GM18505 (cell line): ENCODE results near the gene JMY.

ENCODE experiments used
- ATAC-seq: cut with Tn5 transposase; IDR thresholded peaks from one replicate; pipeline ENCODE4 v1.9.1; 2021; ENCODE audit not compliant: unreplicated experiment
- POLR2A ChIP-seq: IDR thresholded peaks from 4 replicates; pipeline ENCODE4 v1.6.1; 2011; ENCODE audit warnings: borderline replicate concordance; ENCODE audit not compliant: insufficient read depth, insufficient read length; ENCODE audit errors: extremely low read depth

JMY gene

DNA sequence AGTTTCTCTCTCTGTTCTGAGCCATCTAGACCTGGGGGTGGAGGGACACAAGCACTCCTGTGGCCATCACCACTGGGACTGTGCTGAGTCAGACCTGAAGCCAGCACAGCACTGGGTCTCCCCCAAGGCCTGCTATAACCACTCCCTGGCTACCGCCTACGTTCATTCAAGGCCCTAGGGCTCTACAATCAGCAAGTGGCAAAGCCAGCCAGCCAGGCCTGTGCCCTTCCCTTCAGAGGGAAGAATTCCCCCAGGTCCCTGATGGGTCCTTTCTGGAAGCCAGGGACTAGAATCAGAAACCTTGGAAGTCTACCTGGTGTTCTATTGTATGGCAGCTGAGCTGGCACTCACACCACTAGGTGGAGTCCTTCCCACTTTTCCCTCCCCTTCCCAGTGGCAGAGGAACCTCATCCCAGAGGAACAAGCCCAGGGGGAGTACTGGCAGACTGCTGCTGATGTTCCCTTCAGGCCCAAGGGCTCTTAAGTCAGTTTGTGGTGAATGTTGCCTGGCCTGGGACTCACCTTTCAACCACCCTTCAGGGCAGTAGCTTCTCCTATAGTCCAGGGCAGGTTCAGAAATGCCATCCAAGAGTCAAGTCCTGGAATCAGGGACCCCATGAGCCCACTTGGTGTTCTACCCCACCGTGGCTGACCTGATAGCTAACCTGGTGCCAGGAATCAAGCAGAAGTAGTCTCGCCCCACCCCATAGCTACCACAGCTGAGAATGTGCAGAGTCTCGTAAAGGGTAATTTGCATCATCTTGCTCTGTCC, 20.0 kb downstream of the JMY start:
- ATAC-seq: no peak
- TF ChIP-seq POLR2A: no peak

GRCh38 chr5:79256563-79256962, 20.6 kb downstream of the JMY start:
- no peak for TF ChIP-seq POLR2A
- ATAC-seq: no peak

DNA sequence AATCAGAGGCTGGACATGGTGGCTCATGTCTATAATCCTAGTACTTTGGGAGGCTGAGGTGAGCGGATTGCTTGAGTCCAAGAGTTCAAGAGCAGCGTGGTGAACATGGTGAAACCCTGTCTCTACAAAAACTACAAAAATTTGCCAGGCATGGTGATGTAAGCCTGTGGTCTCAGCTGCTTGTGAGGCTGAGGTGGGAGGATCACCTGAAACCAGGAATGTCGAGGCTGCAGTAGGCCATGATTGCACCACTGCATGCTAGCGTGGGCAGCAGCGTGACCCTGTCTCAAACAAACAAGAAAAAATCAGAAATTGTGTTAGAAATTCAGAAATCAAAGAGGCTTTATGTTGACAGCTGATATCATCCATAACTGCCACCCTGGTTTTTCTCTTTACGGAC, 21.4 kb downstream of the JMY start:
- no peak for ATAC-seq
- TF ChIP-seq POLR2A: no peak

DNA sequence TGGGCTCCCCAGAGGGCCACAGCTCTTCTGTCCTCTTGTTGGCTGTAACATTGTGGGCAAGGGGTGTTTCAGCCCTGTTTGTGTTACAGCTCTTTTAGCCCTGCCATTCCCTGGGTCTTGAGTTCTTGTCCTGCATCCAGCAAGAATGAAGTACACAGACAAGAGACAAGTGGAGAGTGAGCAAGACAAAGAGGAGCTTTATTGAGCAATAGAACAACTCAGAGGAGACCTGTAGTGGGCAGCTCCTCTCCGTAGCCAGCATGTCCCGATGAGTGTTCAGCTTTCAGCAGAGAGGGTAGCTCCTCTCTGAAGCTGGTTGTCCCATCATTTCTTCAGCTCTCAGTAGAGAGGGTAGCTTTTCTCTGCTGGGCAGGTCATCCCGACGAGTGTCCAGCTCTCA, 22.9 kb downstream of the JMY start:
- ATAC-seq: no peak
- no peak for TF ChIP-seq POLR2A

DNA sequence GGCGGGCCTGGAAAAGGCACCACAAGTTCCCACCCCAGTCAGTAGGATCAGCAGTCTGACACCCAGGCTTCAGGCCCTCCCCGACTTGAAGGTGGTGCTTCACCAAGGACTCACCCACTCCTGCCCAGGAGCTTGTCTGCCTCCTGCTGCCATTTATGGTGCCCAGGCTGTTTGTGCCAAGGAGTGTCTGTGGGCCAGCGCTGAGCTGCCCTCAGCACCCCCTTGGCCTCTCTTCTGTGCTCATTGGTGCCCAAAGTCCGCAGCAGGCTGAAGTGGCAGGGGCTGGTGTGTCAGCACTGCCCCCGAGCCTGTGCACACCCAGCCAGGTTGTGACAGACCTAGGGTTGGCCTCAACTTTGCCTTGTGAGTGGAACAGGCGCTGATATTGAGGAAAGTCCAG, 23.5 kb downstream of the JMY start:
- ATAC-seq: no peak
- no peak for TF ChIP-seq POLR2A

GRCh38 chr5:79259810-79260209, 23.9 kb downstream of the JMY start:
- no peak for TF ChIP-seq POLR2A
- no peak for ATAC-seq

GRCh38 chr5:79261897-79262296, 26.0 kb downstream of the JMY start:
- no peak for ATAC-seq

DNA sequence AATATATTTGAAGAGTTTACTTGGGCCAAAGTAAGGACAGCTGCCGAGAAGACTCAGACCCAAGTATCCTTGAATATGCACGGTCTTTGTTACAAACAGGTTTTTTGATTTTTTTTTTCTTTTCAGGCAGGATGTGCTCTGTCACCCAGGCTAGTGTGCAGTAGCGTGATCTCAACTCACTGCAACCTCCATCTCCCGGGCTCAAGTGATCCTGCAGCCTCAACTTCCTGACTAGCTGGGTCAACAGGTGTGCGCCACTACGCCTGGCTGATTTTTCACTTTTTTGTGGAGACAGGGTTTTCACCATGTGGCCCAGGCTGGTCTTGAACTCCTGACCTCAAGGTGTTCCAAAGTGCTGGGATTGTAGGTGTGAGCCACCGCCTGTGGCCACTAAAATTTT, 27.4 kb downstream of the JMY start:
- no peak for TF ChIP-seq POLR2A
- ATAC-seq: no peak

More at GRCh38 chr5:79261897-79262296, 26.0 kb downstream of the JMY start:
- no peak for TF ChIP-seq POLR2A

- no peak for TF ChIP-seq POLR2A
- no peak for ATAC-seq
These were observed 31.2 kb downstream of the JMY start for GRCh38 chr5:79267180-79267579.

- no peak for ATAC-seq
- TF ChIP-seq POLR2A: no peak
These were observed 33.8 kb downstream of the JMY start for GRCh38 chr5:79269733-79270166.

GRCh38 chr5:79273341-79273740, 37.4 kb downstream of the JMY start:
- no peak for ATAC-seq
- no peak for TF ChIP-seq POLR2A

GRCh38 chr5:79284846-79285245, 48.9 kb downstream of the JMY start:
- no peak for ATAC-seq
- no peak for TF ChIP-seq POLR2A

DNA sequence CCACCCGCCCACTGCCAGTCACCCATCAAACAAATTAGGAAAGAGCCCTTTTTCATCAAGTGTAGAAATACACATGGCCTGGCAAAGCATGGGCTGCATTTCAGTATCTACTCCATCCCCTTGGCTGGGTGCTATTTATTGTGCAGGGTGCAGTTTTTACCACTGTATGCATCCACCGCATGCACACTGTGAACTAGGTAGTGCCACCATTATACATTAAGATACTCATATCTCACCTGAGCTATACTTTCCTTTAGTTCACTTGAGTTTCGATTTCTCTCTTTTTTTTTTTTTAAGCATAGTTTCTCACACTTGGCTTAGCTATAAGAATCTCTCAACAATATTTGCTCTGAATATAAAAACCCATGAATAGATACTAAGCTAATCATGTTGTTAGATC, 49.4 kb downstream of the JMY start:
- ATAC-seq: no peak
- TF ChIP-seq POLR2A: no peak

DNA sequence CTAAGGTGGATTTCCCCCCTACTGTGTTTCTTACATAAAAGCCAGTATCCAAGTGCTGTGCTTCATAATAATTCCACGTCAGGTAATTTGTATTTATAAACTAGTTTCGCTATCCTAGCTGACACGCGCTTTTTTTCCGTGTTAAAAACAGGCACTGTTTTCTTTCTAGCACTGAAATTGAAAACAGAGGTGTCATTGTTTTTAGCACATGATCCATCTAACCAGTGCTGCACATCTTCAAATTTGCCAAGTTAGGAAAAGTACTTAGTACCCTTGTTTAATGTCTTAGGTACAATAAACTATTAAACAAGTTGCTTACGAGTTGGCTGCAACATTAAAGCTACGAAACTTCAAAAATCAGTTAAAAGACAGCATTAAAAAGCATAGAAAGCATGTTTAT, 49.9 kb downstream of the JMY start:
- no peak for ATAC-seq
- TF ChIP-seq POLR2A: no peak

DNA sequence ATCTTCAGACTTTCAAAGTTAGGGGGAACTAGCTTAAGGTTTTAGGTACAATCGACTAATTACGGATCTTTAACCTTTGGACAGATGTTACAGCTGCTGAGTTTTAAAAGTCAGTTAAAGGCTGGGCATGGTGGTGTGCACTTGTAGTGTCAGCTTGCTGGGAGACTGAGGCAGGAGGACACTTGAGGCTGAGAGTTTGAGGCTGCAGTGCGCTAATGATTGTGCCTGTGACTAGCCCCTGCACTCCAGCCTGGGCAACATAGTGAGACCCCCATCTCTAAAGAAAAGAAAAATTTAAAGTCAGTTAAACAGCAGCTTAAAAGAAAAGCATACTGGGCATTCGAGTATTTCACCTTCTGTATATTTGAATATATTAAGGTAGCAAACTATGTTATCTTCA, 51.4 kb downstream of the JMY start:
- no peak for ATAC-seq
- TF ChIP-seq POLR2A: no peak
